Dermis blood vessel endothelial cell (primary cell): ENCODE data around the gene STARD5. TPM values are rescaled to one million over a fixed set of nuclear protein-coding genes. Genes with fewer than 3 reads are reported as not detected.
"Not testable (repeated sequence)": the region's sequence is repeated elsewhere in the genome, so short reads cannot be mapped to it uniquely, and the experiment has no call there.

Experiments
- DNase-seq: peaks from one replicate; pipeline ENCODE4 v3.0.0; 2010
- total RNA-seq: library from RNA; depleted of rRNA; stranded (reverse); fragments of >200 nt; gene quantifications from 2 replicates; pipeline ENCODE4 v1.2.3, GENCODE V29; 2014

The STARD5 gene
- total RNA-seq, result 2.1 and 2.6 TPM in 2 replicates

- peak; percentile 96 for DNase-seq
Observed at GRCh38 chr15:81323944-81324881, at the start of gene STARD5. Gene STARD5, minus strand, starts transcription at chr15:81324141. Its CDS starts 42 bp downstream, at chr15:81324099.

GRCh38 chr15:81373176-81373575 lies 49.2 kb upstream of the STARD5 start:
- no peak for DNase-seq

GRCh38 chr15:81372575-81372974 lies 48.6 kb upstream of the STARD5 start:
- no peak for DNase-seq

GRCh38 chr15:81363718-81364500 lies 40.0 kb upstream of the STARD5 start:
- DNase-seq, result no peak

- no peak for DNase-seq
Observed at GRCh38 chr15:81363276-81363675, 39.3 kb upstream of the STARD5 start.

GRCh38 chr15:81362790-81363189 lies 38.8 kb upstream of the STARD5 start:
- DNase-seq, result no peak

GRCh38 chr15:81361891-81362290 lies 38.0 kb upstream of the STARD5 start:
- no peak for DNase-seq

GRCh38 chr15:81360491-81360890 lies 36.5 kb upstream of the STARD5 start:
- no peak for DNase-seq

- no peak for DNase-seq
Observed at GRCh38 chr15:81358248-81358647, 34.3 kb upstream of the STARD5 start.

GRCh38 chr15:81357180-81357686 lies 33.3 kb upstream of the STARD5 start:
- DNase-seq, result no peak

GRCh38 chr15:81356252-81356651 lies 32.3 kb upstream of the STARD5 start:
- DNase-seq, result no peak

GRCh38 chr15:81351651-81352050 lies 27.7 kb upstream of the STARD5 start:
- no peak for DNase-seq

- no peak for DNase-seq
Observed at GRCh38 chr15:81349271-81349670, 25.3 kb upstream of the STARD5 start.

- DNase-seq, result not testable (repeated sequence)
Observed at GRCh38 chr15:81348691-81349090, 24.8 kb upstream of the STARD5 start.

- DNase-seq, result no peak
Observed at GRCh38 chr15:81347910-81348309, 24.0 kb upstream of the STARD5 start.

GRCh38 chr15:81346611-81347010 lies 22.7 kb upstream of the STARD5 start:
- no peak for DNase-seq

GRCh38 chr15:81343371-81343770 lies 19.4 kb upstream of the STARD5 start:
- DNase-seq, result no peak

- DNase-seq, result no peak
Observed at GRCh38 chr15:81341351-81341750, 17.4 kb upstream of the STARD5 start.

- no peak for DNase-seq
Observed at GRCh38 chr15:81339851-81340250, 15.9 kb upstream of the STARD5 start.

GRCh38 chr15:81339321-81339720 lies 15.4 kb upstream of the STARD5 start:
- no peak for DNase-seq

- DNase-seq, result peak; percentile 13
Observed at GRCh38 chr15:81338170-81339007, 14.4 kb upstream of the STARD5 start.

GRCh38 chr15:81337713-81338157 lies 13.8 kb upstream of the STARD5 start:
- no peak for DNase-seq
